PC-9 (cell line): ENCODE results near the gene MRAP2.

Source experiments
- EZH2 ChIP-seq: fragments of 200-600 bp; sonication (generic); IDR thresholded peaks from 2 replicates; pipeline ENCODE4 v1.8.0; 2017; ENCODE audit warnings: antibody characterized with exemption, low read depth
- TF ChIP-seq, protein P1 (sequence below): fragments of 200-600 bp; sonication (generic); conservative IDR thresholded peaks from 2 replicates; pipeline ENCODE4 v1.6.1; 2017; ENCODE audit warnings: mixed run types, antibody characterized with exemption, mild to moderate bottlenecking, moderate library complexity

DNA sequence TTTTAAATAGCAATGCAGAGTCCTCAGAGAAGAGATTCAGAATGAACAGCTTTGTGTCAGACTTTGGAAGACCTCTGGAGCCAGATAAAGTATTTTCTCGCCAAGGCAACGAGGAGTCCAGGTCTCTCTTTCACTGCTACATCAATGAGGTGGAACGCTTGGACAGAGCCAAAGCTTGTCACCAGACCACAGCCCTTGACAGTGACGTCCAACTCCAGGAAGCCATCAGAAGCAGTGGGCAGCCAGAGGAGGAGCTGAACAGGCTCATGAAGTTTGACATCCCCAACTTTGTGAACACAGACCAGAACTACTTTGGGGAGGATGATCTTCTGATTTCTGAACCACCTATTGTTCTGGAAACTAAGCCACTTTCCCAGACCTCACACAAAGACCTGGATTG lies 55.5 kb downstream of the MRAP2 start:
- TF ChIP-seq EZH2, result no peak
- TF ChIP-seq, protein P1, sequence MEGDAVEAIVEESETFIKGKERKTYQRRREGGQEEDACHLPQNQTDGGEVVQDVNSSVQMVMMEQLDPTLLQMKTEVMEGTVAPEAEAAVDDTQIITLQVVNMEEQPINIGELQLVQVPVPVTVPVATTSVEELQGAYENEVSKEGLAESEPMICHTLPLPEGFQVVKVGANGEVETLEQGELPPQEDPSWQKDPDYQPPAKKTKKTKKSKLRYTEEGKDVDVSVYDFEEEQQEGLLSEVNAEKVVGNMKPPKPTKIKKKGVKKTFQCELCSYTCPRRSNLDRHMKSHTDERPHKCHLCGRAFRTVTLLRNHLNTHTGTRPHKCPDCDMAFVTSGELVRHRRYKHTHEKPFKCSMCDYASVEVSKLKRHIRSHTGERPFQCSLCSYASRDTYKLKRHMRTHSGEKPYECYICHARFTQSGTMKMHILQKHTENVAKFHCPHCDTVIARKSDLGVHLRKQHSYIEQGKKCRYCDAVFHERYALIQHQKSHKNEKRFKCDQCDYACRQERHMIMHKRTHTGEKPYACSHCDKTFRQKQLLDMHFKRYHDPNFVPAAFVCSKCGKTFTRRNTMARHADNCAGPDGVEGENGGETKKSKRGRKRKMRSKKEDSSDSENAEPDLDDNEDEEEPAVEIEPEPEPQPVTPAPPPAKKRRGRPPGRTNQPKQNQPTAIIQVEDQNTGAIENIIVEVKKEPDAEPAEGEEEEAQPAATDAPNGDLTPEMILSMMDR, result no peak
